GM23248 (cell line): ENCODE data around the gene CAPZA3. TPM values are rescaled to one million over a fixed set of nuclear protein-coding genes. Genes with fewer than 3 reads are reported as not detected.
"Not testable (repeated sequence)": the region's sequence is repeated elsewhere in the genome, so short reads cannot be mapped to it uniquely, and the experiment has no call there.

Source experiments
- DNase-seq: peaks from one replicate; pipeline ENCODE4 v3.0.0-alpha.2; 2015
- H2AFZ ChIP-seq: fragments of 200-600 bp; sonication (generic); 2 replicates; pipeline ENCODE4 v1.6.1; 2016; ENCODE audit warnings: antibody characterized with exemption
- H3F3A ChIP-seq: fragments of 200-600 bp; sonication (generic); 2 replicates; pipeline ENCODE4 v1.6.1; 2016; ENCODE audit warnings: mild to moderate bottlenecking, antibody characterized with exemption, mixed run types; ENCODE audit not compliant: insufficient read depth
- H3K27ac ChIP-seq: fragments of 200-600 bp; sonication (generic); 2 replicates; pipeline ENCODE4 v1.5.1; 2016; ENCODE audit warnings: mild to moderate bottlenecking
- H3K27me3 ChIP-seq: fragments of 200-600 bp; sonication (generic); replicated peaks from 2 replicates; pipeline ENCODE4 v1.6.1; 2016; ENCODE audit warnings: mild to moderate bottlenecking; ENCODE audit not compliant: insufficient read depth
- H3K36me3 ChIP-seq: fragments of 200-600 bp; sonication (generic); 2 replicates; pipeline ENCODE4 v1.6.1; 2016; ENCODE audit warnings: low read depth, mild to moderate bottlenecking
- H3K4me1 ChIP-seq: fragments of 200-600 bp; sonication (generic); 2 replicates; pipeline ENCODE4 v1.6.1; 2016; ENCODE audit warnings: mild to moderate bottlenecking; ENCODE audit not compliant: insufficient read depth
- H3K4me2 ChIP-seq: fragments of 200-600 bp; sonication (generic); one replicate; pipeline ENCODE4 v1.6.1; 2016; ENCODE audit warnings: mild to moderate bottlenecking; ENCODE audit not compliant: unreplicated experiment
- H3K4me3 ChIP-seq: fragments of 200-600 bp; sonication (generic); 2 replicates; pipeline ENCODE4 v1.5.1; 2016; ENCODE audit warnings: mild to moderate bottlenecking
- H3K79me2 ChIP-seq: fragments of 200-600 bp; sonication (generic); 2 replicates; pipeline ENCODE4 v1.6.1; 2016; ENCODE audit warnings: mild to moderate bottlenecking; ENCODE audit not compliant: insufficient read depth
- H3K9ac ChIP-seq: fragments of 200-600 bp; sonication (generic); 2 replicates; pipeline ENCODE4 v1.6.1; 2016; ENCODE audit warnings: mild to moderate bottlenecking
- H3K9me2 ChIP-seq: fragments of 200-600 bp; sonication (generic); 2 replicates; pipeline ENCODE4 v1.6.1; 2016; ENCODE audit warnings: mixed run types, mild to moderate bottlenecking, moderate library complexity; ENCODE audit not compliant: insufficient read depth
- H3K9me3 ChIP-seq: fragments of 200-600 bp; sonication (generic); one replicate; pipeline ENCODE4 v1.6.1; 2017; ENCODE audit warnings: low read depth
- H4K20me1 ChIP-seq: fragments of 200-600 bp; sonication (generic); 2 replicates; pipeline ENCODE4 v1.6.0; 2016; ENCODE audit not compliant: insufficient read depth
- EZH2 ChIP-seq: fragments of 200-600 bp; sonication (generic); IDR thresholded peaks from 2 replicates; pipeline ENCODE4 v1.6.1; 2018; ENCODE audit warnings: antibody characterized with exemption, mild to moderate bottlenecking; ENCODE audit not compliant: insufficient read depth, poor library complexity, severe bottlenecking
- EZH2phosphoT487 ChIP-seq: fragments of 200-600 bp; sonication (generic); IDR thresholded peaks from 2 replicates; pipeline ENCODE4 v1.6.1; 2018; ENCODE audit warnings: antibody characterized with exemption, moderate library complexity, mild to moderate bottlenecking, low read depth; ENCODE audit not compliant: insufficient read depth
- WGBS, 2 experiments: methylation state at CpG; one replicate each; pipeline ENCODE4 v1.1.6; 2015 to 2017; ENCODE audit warnings: low lambda C conversion rate in 2 of 2, low coverage in 1 of 2; ENCODE audit errors: missing lambda C conversion rate in 2 of 2; 5-methylcytosine and 5-hydroxymethylcytosine counted together
- in situ Hi-C: fragments of 300-500 bp; cut with MboI; formaldehyde crosslinking; loops from 2 replicates; pipeline ENCODE4 v1.15.0; 2020
- polyA plus RNA-seq: library from polyadenylated mRNA; unstranded; fragments of >200 nt; fragmentation: Nextera tagmentation; extraction: Ambion mirVana; gene quantifications from 2 replicates; pipeline ENCODE4 v1.2.1, GENCODE V29; 2016
- total RNA-seq: library from RNA; depleted of rRNA; stranded (reverse); fragments of >200 nt; shearing (Covaris generic); gene quantifications from 2 replicates; pipeline ENCODE4 v1.2.3, GENCODE V29; 2014; rRNA removed

CAPZA3 gene
- total and polyA plus RNA-seq, 2 experiments from 2014 or later = not detected

- H4K20me1 ChIP-seq = no peaks in the 10 kb centered on the region
- no peak for DNase-seq
- H3K4me3 ChIP-seq = no peak overlapping the region
- H3K4me2 ChIP-seq = no peak overlapping the region
- TF ChIP-seq EZH2 (no peak), EZH2phosphoT487 (no peak)
- no peaks in the 10 kb centered on the region for H3K27me3 ChIP-seq
- no peak overlapping the region for H2AFZ ChIP-seq
- H3K4me1 ChIP-seq = peaks cover 27% of the 10 kb centered on the region
- no peaks in the 10 kb centered on the region for H3K79me2 ChIP-seq
- 96 to 97% methylated on average over 6 of the region's 6 CpGs for WGBS, 2 experiments
- H3K9ac ChIP-seq = no peak overlapping the region
- H3K9me2 ChIP-seq = no peaks in the 10 kb centered on the region
- no peaks in the 10 kb centered on the region for H3K36me3 ChIP-seq
- in situ Hi-C loops = no loop called here
- no peaks in the 10 kb centered on the region for H3K9me3 ChIP-seq
- peaks cover 11% of the 10 kb centered on the region; the same call in 1 of the 2 replicates for H3F3A ChIP-seq
- H3K27ac ChIP-seq = no peak overlapping the region
These were observed 16.3 kb downstream of the CAPZA3 start for GRCh38 chr12:18754124-18754707.

GRCh38 chr12:18755341-18755740 lies 17.4 kb downstream of the CAPZA3 start:
- Histone ChIP-seq H3K9ac (no peak overlapping the region), H3K4me3 (no peak overlapping the region), H3K9me2 (peaks cover 3% of the 10 kb centered on the region; the same call in 1 of the 2 replicates), H3K9me3 (no peaks in the 10 kb centered on the region), H4K20me1 (no peaks in the 10 kb centered on the region), H3K4me2 (no peak overlapping the region), H3K27ac (no peak overlapping the region), H3K36me3 (no peaks in the 10 kb centered on the region), H3K79me2 (no peaks in the 10 kb centered on the region), H3K27me3 (no peaks in the 10 kb centered on the region), H3K4me1 (peaks cover 16% of the 10 kb centered on the region), H3F3A (no peaks in the 10 kb centered on the region), H2AFZ (no peak overlapping the region)
- in situ Hi-C loops = no loop called here
- no peak for DNase-seq
- TF ChIP-seq EZH2 = no peak
- TF ChIP-seq EZH2phosphoT487 = no peak
- WGBS, 2 experiments = 65 to 89% methylated on average over 1 of the region's 1 CpG

- H2AFZ ChIP-seq, H3F3A ChIP-seq, H4K20me1 ChIP-seq, H3K9me2 ChIP-seq, DNase-seq, H3K79me2 ChIP-seq, H3K4me1 ChIP-seq, in situ Hi-C loops, H3K4me2 ChIP-seq, H3K36me3 ChIP-seq, H3K4me3 ChIP-seq, H3K27ac ChIP-seq, H3K27me3 ChIP-seq, H3K9ac ChIP-seq, H3K9me3 ChIP-seq: not testable (repeated sequence)
- 65 to 82% methylated on average over 1 of the region's 1 CpG for WGBS, 2 experiments
These were observed 28.6 kb downstream of the CAPZA3 start for GRCh38 chr12:18766479-18766878.

- Histone ChIP-seq H4K20me1 (no peaks in the 10 kb centered on the region), H3K36me3 (no peaks in the 10 kb centered on the region), H3F3A (no peaks in the 10 kb centered on the region), H2AFZ (no peak overlapping the region), H3K9me3 (no peaks in the 10 kb centered on the region), H3K9ac (no peak overlapping the region), H3K4me1 (no peaks in the 10 kb centered on the region), H3K4me3 (no peak overlapping the region), H3K9me2 (no peaks in the 10 kb centered on the region), H3K27ac (no peak overlapping the region), H3K79me2 (no peaks in the 10 kb centered on the region), H3K27me3 (no peaks in the 10 kb centered on the region), H3K4me2 (no peak overlapping the region)
- DNase-seq = peak; percentile 4
- in situ Hi-C loops = no loop called here
- 42 to 53% methylated on average over 2 of the region's 2 CpGs for WGBS, 2 experiments
- TF ChIP-seq EZH2phosphoT487 = no peak
These were observed 44.9 kb downstream of the CAPZA3 start for GRCh38 chr12:18782827-18783226.

- H3F3A ChIP-seq, H3K79me2 ChIP-seq, H3K36me3 ChIP-seq, H2AFZ ChIP-seq, H3K9me2 ChIP-seq, H3K4me2 ChIP-seq, in situ Hi-C loops, H3K9me3 ChIP-seq, H3K27ac ChIP-seq, H3K4me3 ChIP-seq, H4K20me1 ChIP-seq, H3K9ac ChIP-seq, H3K27me3 ChIP-seq, DNase-seq, H3K4me1 ChIP-seq: not testable (repeated sequence)
- 84 to 87% methylated on average over 8 of the region's 8 CpGs for WGBS, 2 experiments
These were observed 47.5 kb downstream of the CAPZA3 start for GRCh38 chr12:18785465-18785864.

Other genes starting within 250 kb of the CAPZA3 start
- not detected in 2 replicates for gene PLCZ1, start 107 bp upstream of the CAPZA3 start, total RNA-seq
- not detected in 2 replicates for gene PLCZ1, start 107 bp upstream of the CAPZA3 start, polyA plus RNA-seq